ENCODE data around the gene ERGIC1.
"Not testable (repeated sequence)": the region's sequence is repeated elsewhere in the genome, so short reads cannot be mapped to it uniquely, and the experiment has no call there.

Gene ERGIC1

GRCh38 chr5:172833686-172834414, at the start of gene ERGIC1:
TSS of gene ERGIC1 (plus strand) at chr5:172834251. CDS start at chr5:172834414, 163 bp downstream.
- DNase-seq (ENCODE audit: low read depth, low spot score): no peak

GRCh38 chr5:172785429-172786088, 48.5 kb upstream of the ERGIC1 start:
- no peak for DNase-seq (ENCODE audit: low read depth, low spot score)

- no peak for DNase-seq (ENCODE audit: low read depth, low spot score)
These were observed 47.2 kb upstream of the ERGIC1 start for GRCh38 chr5:172786736-172787462.

GRCh38 chr5:172787538-172787937, 46.5 kb upstream of the ERGIC1 start:
- not testable (repeated sequence) for DNase-seq (ENCODE audit: low read depth, low spot score)

DNA sequence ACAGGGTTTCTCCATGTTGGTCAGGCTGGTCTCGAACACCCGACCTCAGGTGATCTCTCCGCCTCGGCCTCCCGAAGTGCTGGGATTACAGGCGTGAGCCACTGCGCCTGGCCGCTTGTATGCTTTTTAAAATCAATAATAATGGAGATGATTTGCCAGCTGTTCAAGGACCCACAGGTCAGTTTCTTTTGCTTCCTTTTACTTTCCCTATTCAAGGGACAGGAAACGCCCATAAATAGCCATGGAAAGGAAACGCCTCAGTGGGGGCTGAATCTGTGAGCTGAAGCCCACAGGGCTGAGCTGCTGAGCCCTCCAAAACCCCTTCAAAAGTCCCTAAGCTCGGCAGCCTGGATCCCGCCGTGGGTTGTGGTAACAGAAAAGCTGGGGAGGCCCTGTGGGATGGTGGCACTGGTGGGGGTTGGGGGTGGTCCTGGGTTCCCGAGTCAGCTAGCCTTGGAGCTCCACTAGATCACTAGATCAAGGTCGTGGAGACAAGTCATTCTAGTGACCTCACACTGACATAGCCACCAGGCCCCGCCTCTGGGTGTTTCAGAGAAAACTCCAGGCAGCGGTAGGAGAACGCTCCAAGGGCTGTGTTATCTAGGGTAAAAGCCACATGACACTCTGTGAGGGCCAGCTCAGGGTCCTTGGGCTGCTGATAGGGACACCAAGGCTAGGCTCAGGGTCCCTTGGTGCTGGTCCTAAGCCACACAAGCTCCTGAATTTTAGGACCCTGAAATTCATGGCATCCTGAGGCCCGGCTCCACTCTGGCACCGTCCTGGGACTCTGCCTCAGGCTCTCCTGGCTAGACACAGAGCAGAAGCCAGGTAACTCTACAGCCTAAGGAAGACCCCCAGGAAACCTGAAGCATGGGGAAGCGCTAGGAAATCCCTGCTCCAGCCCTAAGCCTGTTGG, 45.0 kb upstream of the ERGIC1 start:
- no peak for DNase-seq (ENCODE audit: low read depth, low spot score)

- DNase-seq (ENCODE audit: low read depth, low spot score): no peak
These were observed 44.2 kb upstream of the ERGIC1 start for GRCh38 chr5:172789687-172790495.

DNA sequence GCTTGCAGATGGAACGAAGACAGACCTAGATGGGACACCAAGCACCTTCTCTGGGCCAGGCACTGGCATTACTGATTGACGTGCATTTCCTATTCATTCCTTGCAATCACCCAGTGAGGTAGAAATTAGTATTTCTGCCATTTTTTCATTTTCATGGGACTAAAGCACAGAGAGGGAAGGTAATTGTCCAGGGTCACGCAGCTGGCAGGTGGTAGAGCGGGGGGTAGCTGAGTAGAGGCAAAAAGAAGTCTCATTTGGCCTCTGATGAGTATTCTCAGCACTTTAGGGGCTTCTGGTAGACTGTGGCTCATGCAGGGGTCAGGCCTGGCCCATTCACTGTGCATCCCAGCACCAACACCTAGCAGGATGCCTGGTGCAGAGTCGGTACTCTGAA, 43.6 kb upstream of the ERGIC1 start:
- no peak for DNase-seq (ENCODE audit: low read depth, low spot score)

DNA sequence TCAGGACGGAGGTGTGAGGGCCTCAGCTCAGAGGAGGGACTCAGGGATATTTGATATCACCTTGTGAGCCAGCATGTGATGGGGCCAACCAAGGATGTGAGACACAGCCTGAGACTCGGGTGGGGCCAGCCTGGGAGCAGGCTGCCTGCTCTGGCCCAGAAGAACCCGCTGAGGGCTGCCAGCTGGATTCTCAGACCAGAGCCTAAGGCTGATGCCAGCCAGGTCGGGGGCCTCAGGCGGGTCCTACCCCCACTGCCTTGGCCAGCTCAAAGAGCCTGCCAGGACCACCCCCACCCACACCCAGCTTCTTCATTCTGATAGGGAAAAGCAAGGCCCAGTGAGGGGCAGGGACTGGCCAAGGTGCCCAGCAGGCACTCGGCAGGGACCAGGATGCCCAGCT, 42.8 kb upstream of the ERGIC1 start:
- DNase-seq (ENCODE audit: low read depth, low spot score): no peak

DNA sequence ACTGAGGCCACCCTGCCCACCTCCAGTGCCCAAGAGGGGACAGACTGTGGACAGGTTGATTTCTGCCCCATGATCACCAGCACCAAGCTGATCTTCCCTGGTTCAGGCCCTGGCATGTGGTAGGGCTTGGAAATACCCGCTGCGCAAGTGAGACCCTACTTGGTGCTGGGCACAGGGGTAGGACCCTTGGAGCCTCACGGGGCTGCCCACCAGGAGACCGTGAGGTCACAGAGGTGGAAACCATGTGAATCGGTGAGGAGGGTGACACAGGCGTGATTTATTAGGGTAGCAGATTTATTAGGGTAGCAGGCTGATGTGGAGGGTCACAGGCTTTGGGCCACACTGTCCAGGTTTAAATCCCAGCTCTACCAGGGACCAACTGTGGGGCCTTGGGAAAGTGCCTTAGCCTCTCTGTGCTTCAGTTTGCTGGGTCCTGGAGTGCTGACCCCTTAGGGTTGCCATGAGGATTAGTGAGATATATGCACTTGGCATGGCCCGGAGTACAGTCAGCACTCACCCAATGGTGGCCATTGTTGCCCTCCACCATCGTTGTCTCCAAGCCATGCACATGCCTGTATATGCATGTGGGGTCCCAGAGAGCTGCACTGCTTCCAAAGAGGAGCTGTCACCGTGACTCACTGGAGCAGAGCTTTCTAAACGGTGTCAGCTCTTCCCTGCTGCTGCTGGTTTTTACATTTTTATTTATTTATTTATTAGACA, 42.2 kb upstream of the ERGIC1 start:
- DNase-seq (ENCODE audit: low read depth, low spot score): no peak

DNA sequence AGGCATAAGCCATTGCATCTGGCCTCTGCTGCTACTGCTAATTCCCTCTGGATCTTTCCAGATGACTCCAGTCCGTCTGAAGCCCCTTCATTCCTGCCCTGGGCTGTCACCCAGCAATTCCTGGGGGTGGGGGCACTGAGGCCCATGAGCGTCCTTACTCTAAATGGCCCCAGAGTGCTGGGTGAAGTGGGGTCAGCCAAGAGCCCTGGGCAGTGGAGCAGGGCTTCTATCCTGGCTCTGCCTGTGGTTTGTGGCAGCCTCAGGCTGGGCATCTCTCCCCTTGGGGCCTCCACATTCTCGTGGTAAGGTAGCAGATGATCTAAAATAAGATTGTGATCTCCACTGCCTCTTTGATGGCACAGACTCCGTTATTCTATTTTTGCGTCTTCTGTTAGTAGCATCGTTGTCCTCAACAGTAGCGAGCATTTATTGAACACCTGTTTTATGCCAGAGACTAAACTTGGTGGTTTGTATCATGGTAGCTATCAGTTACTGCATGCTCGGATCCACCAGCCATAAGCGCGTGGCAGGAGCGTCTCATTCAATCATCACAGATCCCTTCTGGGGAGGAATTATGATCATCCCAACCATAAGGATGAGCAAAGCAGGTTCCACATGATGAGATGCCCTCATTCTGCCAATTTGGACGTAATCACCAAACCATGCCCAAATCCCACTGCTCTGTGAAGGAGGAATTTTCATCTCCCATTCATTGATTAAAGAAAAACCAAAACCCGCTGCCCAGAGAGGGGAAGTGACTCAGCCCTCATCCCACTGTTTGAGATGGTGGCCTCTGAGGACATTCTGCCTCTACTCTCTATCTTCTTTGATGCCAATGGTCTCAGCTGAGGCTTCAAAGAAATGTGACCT, 41.1 kb upstream of the ERGIC1 start:
- DNase-seq (ENCODE audit: low read depth, low spot score): no peak

DNA sequence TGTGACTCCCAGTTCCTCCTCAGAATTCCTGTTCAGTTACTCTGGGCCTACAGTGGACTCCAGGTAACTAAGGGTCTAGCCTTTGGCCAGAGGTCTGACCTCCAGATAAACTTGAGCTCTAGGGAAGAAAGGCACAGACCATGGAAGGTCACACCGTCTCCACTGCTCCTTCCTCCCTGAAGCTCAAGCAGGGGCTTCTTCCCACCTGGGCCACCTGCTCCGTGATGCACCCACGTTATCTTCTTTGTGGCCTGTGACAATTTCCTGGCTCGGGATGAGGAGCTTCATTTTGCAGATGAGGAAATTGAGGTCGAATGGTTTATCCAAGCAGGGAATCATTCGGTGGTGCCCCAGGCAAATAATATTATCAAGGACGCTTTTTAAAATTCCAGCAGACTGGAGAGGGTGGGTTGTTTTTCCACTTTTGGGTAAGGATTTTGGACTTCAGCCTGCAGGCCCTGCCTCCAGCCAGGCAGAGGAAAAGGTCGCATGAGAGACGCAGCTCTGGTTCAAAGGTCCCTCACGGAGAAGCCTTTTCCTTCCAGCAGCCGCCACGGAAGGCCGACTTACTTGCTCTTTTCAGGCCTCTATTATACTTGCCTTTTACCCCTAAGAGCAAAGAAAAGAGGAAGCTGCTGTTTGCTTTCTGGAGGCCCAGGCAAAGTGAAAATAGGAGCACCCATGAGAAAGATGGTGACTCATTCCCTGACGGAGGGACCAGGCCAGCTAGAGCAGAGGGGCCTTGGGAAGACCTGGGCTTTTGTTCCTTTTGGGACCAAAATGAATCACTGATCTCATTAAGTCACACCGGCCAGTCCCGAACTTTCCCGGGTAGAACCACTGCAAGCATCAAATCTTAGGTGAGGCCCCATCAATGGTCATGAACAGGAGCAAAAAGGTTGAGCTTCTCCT, 40.2 kb upstream of the ERGIC1 start:
- DNase-seq (ENCODE audit: low read depth, low spot score): no peak

- DNase-seq (ENCODE audit: low read depth, low spot score): no peak
These were observed 38.6 kb upstream of the ERGIC1 start for GRCh38 chr5:172795318-172795977.

- no peak for DNase-seq (ENCODE audit: low read depth, low spot score)
These were observed 37.7 kb upstream of the ERGIC1 start for GRCh38 chr5:172796306-172796705.

- no peak for DNase-seq (ENCODE audit: low read depth, low spot score)
These were observed 36.3 kb upstream of the ERGIC1 start for GRCh38 chr5:172797771-172798191.

GRCh38 chr5:172798422-172799215, 35.4 kb upstream of the ERGIC1 start:
- DNase-seq (ENCODE audit: low read depth, low spot score): no peak

- DNase-seq (ENCODE audit: low read depth, low spot score): no peak
These were observed 34.6 kb upstream of the ERGIC1 start for GRCh38 chr5:172799416-172799815.
